Fibroblast of mammary gland (primary cell): ENCODE data around the gene SIX4.

Experiments
- DNase-seq: peaks from one replicate; pipeline ENCODE4 v3.0.0-alpha.2; 2010; ENCODE audit warnings: low read depth
- H3K4me3 ChIP-seq: 2 replicates; pipeline ENCODE4 v1.5.1; 2011; ENCODE audit warnings: low read depth, mild to moderate bottlenecking, low read length, moderate library complexity; ENCODE audit not compliant: control insufficient read depth
- TF ChIP-seq, protein P1 (sequence below): conservative IDR thresholded peaks from 2 replicates; pipeline ENCODE4 v1.5.1; 2011; ENCODE audit warnings: low read depth, low read length, inconsistent platforms; ENCODE audit not compliant: control insufficient read depth, insufficient read depth

SIX4 gene

GRCh38 chr14:60723907-60724618 lies at the start of gene SIX4:
TSS of gene SIX4 (minus strand) at chr14:60724351. CDS start at chr14:60724074, 277 bp downstream.
- peak; percentile 82 for DNase-seq
- H3K4me3 ChIP-seq = peak within 1 kb of the TSS; percentile 70
- TF ChIP-seq, protein P1, sequence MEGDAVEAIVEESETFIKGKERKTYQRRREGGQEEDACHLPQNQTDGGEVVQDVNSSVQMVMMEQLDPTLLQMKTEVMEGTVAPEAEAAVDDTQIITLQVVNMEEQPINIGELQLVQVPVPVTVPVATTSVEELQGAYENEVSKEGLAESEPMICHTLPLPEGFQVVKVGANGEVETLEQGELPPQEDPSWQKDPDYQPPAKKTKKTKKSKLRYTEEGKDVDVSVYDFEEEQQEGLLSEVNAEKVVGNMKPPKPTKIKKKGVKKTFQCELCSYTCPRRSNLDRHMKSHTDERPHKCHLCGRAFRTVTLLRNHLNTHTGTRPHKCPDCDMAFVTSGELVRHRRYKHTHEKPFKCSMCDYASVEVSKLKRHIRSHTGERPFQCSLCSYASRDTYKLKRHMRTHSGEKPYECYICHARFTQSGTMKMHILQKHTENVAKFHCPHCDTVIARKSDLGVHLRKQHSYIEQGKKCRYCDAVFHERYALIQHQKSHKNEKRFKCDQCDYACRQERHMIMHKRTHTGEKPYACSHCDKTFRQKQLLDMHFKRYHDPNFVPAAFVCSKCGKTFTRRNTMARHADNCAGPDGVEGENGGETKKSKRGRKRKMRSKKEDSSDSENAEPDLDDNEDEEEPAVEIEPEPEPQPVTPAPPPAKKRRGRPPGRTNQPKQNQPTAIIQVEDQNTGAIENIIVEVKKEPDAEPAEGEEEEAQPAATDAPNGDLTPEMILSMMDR = no peak

DNA sequence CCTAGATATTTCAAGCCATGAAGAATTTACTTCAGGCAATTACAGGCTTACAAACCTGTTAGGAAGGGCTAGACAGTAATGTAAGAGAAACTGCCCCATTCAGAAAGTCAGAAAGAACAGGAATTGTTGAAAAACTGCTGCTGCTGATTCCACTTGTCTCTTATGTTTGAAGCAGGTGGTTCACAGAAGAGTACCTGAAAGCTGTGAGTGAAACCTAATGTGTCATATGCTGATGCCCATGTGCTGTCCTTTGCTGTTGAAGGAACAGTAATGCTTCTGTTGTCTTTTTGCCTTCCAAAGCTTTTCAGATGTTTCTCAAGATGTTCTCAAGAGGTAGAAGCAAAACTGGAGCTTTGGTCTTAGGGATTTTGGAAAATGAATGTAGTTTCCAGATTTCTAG lies 49.4 kb upstream of the SIX4 start:
- no peak for DNase-seq
- TF ChIP-seq, protein P1 = no peak
- H3K4me3 ChIP-seq = no peak overlapping the region

DNA sequence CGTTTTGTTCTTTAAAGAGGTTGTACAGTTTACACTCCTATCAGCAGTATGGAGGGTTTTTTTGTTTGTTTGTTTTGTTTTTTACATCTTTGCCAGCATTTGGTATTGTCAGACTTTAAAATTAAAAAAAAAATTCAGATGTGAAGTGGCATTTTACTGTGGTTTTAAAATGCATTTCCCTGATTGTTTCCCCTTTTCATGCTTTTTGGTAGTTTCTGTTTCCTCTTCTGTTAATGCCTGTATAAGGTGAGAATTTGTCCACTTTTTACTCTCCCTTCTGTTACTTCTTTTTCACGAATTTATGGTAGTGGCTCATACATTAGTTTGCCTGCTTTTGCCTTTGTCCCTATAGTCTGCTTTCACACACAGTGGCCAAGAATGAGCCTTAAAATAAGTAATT lies 47.0 kb upstream of the SIX4 start:
- no peak for DNase-seq
- TF ChIP-seq, protein P1 = no peak
- no peak overlapping the region for H3K4me3 ChIP-seq

DNA sequence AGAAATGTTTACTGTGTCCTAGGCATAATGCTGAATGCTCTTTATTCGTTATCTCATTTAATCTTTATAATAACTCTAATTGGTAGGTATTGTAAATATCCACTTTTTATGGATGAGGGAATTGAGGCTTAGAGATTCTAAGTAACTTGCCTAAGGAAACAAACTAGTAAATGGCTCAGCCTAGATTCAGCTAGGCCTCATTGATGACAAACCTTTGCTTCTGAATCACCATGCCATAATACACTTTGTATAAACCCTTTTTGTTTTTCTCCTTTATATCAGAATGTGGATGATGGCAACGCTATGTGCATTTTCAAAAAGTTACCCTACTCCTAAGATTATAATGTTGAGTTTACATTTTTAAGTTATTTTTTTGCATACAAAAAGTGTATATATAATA lies 44.5 kb upstream of the SIX4 start:
- DNase-seq = peak; percentile 31
- H3K4me3 ChIP-seq = no peak overlapping the region
- TF ChIP-seq, protein P1 = no peak

GRCh38 chr14:60760644-60761364 lies 36.7 kb upstream of the SIX4 start:
- TF ChIP-seq, protein P1 = no peak
- DNase-seq = no peak
- H3K4me3 ChIP-seq = no peak overlapping the region

GRCh38 chr14:60760209-60760608 lies 36.1 kb upstream of the SIX4 start:
- TF ChIP-seq, protein P1 = no peak

More at GRCh38 chr14:60760209-60760608, 36.1 kb upstream of the SIX4 start:
- H3K4me3 ChIP-seq = no peak overlapping the region
- no peak for DNase-seq
